Measurements from ENCODE around the gene STIL.
"Not testable (repeated sequence)": the region's sequence is repeated elsewhere in the genome, so short reads cannot be mapped to it uniquely, and the experiment has no call there.

Gene STIL

DNA sequence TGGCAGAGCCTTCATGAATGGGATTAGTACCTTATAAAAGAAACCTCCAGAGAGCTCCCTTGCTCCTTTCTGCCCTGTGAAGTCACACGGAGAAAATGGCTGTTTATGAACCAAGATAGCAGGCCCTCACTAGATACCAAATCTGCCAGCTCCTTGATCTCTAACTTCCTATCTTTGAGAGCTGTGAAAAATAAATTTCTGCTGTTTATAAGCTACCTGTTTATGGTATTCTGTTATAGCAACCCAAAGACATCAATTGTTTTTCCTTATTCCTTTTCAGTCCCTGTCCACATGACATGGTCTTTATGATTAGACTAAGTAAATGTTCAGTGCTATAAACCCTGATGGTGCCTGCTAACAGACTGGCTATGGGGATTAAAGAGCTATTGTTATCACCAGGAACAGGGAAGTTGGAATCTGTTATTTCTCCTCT lies 9.7 kb upstream of the STIL start:
- FAIRE-seq (no peak), DNase-seq (ENCODE audit: insufficient read length, low spot score) (no peak)

GRCh38 chr1:47319968-47320367 lies 6.0 kb upstream of the STIL start:
- DNase-seq (ENCODE audit: insufficient read length, low spot score); FAIRE-seq: not testable (repeated sequence)

- DNase-seq (ENCODE audit: insufficient read length, low spot score) (no peak), FAIRE-seq (no peak)
These were observed 3.9 kb upstream of the STIL start for GRCh38 chr1:47317841-47318240.

- FAIRE-seq (no peak), DNase-seq (ENCODE audit: insufficient read length, low spot score) (no peak)
These were observed 4.5 kb downstream of the STIL start for GRCh38 chr1:47309427-47309826.

DNA sequence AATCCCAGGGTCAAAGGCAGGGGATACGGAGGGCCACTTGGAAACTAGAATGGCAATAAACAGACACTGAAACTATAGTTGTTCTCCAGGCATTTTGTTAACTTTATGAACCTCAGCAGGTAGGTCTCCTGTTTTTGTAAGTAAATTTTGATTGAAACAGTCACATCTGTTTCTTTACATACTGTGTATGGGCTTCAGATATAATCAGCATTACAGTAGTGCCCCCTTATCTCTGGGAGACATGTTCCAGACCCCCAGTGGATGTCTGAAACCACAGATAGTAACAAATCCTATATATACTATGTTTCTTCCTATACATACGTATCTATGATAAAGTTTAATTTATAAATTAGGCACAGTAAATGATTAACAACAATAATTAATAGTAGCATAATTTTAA lies 11.5 kb downstream of the STIL start:
- no peak for DNase-seq (ENCODE audit: insufficient read length, low spot score)
- no peak for FAIRE-seq

DNA sequence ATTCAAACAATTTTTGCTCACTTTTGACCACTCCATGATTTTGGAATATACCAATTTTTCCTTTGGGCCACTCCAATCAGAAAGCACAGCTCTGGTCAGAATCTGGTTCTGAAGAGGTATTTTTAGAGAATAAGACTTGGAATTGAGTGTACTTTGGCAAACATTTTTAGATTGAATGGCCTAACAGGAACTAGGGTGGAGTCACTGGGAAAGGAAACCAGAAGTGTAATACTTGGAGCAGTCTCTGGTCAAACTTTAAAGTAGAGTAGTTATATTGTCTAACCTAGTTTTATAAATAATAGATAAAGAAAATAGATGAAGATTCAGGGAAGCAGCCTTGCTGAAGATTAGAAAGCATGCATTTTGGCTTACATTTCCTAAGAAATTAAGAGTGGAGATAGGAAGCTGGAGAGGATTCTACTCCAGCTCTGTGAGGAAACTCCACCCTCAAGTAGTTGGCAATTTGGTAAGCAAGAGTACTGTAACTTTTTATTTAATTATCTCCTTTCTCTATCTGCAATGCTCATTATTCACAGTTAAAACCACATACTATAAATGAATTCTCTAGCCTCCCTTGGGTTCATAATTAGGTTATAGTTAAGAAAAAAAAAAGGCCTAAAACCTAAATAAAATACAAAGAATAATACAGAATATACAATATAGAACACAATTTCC lies 15.8 kb downstream of the STIL start:
- FAIRE-seq (no peak), DNase-seq (ENCODE audit: insufficient read length, low spot score) (no peak)

DNA sequence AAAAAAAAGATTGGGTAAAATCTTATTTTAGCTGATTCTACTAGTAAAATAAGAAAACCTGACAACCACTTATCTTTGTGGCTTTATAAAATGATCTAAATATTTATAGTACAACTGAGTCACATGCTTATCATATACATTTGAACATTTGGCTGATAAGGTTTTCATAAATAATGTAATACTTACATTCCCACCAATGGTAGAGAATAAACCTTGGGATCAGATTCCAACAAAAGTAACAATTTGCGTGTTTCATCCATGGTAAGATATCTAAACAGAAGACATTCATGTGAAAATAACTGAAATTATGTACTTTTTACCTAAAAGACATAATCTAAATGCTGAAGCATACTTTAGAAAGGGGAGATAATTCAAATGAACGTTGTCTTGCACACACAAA lies 18.4 kb downstream of the STIL start:
- no peak for FAIRE-seq

GRCh38 chr1:47294863-47295262 lies 19.1 kb downstream of the STIL start:
- not testable (repeated sequence) for FAIRE-seq; DNase-seq (ENCODE audit: insufficient read length, low spot score)

More for the DNA sequence above, 18.4 kb downstream of the STIL start:
- no peak for DNase-seq (ENCODE audit: insufficient read length, low spot score)

DNA sequence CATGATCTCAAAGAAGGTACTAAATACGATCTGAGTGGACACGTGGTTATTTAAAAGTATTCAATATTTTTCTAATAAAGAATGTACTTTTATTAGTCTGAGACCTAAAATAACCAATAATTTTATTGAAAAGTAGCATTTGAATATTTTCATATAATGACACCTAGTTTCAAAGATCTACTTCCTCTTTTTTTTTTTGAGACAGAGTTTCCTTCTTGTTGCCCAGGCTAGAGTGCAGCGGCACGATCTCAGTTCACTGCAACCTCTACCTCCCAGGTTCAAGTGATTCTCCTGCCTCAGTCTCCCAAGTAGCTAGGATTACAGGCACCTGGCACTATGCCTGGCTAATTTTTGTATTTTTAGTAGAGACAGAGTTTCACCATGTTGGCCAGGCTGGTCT lies 25.8 kb downstream of the STIL start:
- not testable (repeated sequence) for FAIRE-seq; DNase-seq (ENCODE audit: insufficient read length, low spot score)

- no peak for FAIRE-seq
- no peak for DNase-seq (ENCODE audit: insufficient read length, low spot score)
These were observed 33.8 kb downstream of the STIL start for GRCh38 chr1:47280142-47280541.

GRCh38 chr1:47276850-47277249 lies 37.1 kb downstream of the STIL start:
- DNase-seq (ENCODE audit: insufficient read length, low spot score) (no peak), FAIRE-seq (no peak)

GRCh38 chr1:47275811-47276210 lies 38.1 kb downstream of the STIL start:
- FAIRE-seq = not testable (repeated sequence)

DNA sequence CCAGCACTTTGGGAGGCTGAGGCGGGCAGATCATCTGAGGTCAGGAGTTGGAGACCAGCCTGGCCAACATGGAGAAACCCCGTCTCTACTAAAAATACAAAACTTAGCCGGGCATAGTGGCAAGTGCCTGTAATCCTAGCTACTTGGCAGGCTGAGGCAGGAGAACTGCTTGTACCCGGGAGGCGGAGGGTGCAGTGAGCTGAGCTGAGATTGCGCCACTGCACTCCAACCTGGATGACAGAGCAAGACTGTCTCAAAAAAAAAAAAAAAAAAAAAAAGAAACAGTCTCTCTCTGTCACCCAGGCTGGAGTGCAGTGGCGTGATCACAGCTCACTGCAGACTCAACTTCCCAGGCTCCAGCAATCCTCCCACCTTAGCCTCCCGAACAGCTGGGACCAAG lies 48.4 kb downstream of the STIL start:
- FAIRE-seq = not testable (repeated sequence)

More at GRCh38 chr1:47275811-47276210, 38.1 kb downstream of the STIL start:
- DNase-seq (ENCODE audit: insufficient read length, low spot score) = not testable (repeated sequence)

GRCh38 chr1:47262787-47263413 lies 51.0 kb downstream of the STIL start:
- FAIRE-seq (no peak), DNase-seq (ENCODE audit: insufficient read length, low spot score) (peak; percentile 23)

More for the DNA sequence above, 48.4 kb downstream of the STIL start:
- not testable (repeated sequence) for DNase-seq (ENCODE audit: insufficient read length, low spot score)

GRCh38 chr1:47257224-47257623 lies 56.7 kb downstream of the STIL start:
- DNase-seq (ENCODE audit: insufficient read length, low spot score) = no peak
- FAIRE-seq = no peak

- no peak for FAIRE-seq
These were observed 61.2 kb downstream of the STIL start for GRCh38 chr1:47252795-47253194.

DNA sequence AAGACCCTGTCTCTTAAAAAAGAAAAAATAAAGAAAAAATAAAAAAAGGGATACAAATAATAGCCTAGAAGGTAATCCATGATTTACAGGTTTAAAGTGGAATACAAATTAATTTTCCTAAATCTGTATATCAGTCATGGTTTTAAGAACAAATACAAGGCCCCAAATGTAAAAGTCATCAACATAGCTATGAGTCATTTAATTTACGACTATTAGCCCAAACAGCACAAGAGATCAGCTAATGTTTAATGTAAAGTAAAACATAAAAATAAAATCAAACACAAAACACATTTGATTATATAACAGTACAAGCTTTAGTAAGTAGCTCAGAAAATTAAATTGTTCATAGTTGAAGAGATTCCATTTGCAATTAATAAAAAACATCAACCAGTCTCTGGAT lies 61.6 kb downstream of the STIL start:
- FAIRE-seq (no peak), DNase-seq (ENCODE audit: insufficient read length, low spot score) (no peak)

More at GRCh38 chr1:47252795-47253194, 61.2 kb downstream of the STIL start:
- no peak for DNase-seq (ENCODE audit: insufficient read length, low spot score)

DNA sequence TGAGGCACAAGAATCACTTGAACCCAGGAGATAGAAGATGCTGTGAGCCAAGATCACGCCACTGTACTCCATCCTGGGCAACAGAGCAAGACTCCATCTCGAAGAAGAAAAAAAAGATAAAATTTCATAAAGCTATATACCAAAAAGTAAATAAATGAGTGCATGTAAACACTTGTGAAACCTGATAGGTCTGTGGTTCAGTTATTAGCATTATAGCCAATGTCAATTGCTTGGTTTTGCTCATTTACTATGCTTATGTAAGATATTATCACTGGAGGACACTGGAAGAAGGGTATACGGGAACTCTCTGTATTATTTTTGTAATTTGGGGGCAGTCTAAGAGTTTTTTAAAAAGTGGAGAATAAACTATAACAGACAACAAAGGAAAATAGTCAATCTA lies 64.2 kb downstream of the STIL start:
- FAIRE-seq (no peak), DNase-seq (ENCODE audit: insufficient read length, low spot score) (no peak)

GRCh38 chr1:47244339-47244862 lies 69.5 kb downstream of the STIL start:
- no peak for DNase-seq (ENCODE audit: insufficient read length, low spot score)
- no peak for FAIRE-seq

DNA sequence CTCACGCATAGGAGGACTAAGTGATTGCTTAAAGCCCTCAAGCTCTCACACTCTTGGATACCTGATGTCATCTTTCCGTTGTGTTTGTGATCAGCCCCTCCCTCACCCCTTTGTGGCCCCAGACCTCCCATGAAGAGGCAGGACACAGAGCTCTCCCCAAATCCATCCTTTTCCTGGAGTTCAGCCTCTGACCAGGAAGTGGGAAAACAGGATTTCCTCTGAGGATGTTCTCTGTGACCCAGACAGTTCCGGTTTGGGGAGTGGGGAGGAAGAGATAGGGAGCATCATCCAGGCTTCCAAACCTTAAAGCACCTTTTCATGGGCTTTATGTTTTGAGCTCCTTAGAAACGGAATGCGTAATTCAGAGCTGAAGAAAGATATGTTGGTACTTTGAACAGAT lies 70.0 kb downstream of the STIL start:
- no peak for FAIRE-seq
- no peak for DNase-seq (ENCODE audit: insufficient read length, low spot score)

DNA sequence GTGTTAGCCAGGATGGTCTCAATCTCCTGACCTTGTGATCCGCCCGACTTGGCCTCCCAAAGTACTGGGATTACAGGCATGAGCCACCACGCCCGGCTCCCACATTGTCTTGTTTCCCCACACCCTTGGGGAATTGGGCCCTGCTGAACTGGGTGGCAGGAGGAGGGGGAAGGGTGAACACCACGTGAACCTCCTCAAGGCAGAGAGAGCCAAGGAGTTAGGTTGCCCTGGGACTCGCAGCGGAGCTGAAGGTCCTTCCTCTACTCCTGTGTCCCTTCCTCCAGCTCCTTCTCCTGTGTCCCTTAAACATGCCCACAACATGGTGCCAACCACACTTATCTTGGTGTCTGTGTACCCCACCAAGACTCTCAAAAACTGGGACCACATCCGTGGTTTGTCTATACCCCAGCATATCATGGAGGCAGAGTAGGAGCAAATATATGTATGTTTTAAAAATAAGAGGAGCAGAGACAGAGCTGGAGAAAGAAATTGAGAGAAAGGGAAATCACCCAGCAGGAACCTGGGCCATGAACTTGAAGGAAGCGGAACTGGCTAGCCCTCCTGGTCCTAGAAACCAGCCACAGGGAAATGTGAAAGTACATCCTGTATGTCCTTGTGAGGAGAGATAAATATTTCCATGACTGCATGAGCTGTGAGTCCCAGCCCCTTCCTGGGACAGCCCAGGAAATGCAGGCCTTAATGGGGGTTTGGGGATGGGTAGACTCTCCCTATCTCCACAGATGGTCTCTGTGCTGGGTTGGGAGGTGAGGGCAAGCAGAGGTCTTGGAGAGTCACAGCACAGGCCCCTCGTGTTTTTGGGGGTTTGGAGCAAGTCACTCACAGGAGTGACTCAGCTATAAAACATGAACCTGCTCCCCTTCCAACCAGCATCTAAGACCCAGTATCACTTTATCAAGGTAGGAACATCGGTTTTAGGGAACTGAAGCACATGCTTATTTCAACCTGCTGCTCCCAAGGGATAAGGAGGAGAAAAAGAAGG lies 72.5 kb downstream of the STIL start:
- DNase-seq (ENCODE audit: insufficient read length, low spot score) (no peak), FAIRE-seq (no peak)

Data from HTR-8/SVneo (cell line).